Fibroblast of upper back skin (primary cell): Measurements from ENCODE around the gene PHRF1.

ENCODE experiments used
- DNase-seq: peaks from one replicate; pipeline ENCODE4 v3.0.0-alpha.2; 2013

The PHRF1 gene

GRCh38 chr11:557328-558132, 18.7 kb upstream of the PHRF1 start:
- DNase-seq: no peak

GRCh38 chr11:558503-558902, 17.8 kb upstream of the PHRF1 start:
- DNase-seq: no peak

- no peak for DNase-seq
Observed at GRCh38 chr11:559020-559620, 17.1 kb upstream of the PHRF1 start.

GRCh38 chr11:559712-560304, 16.5 kb upstream of the PHRF1 start:
- no peak for DNase-seq

- DNase-seq: peak; percentile 78
Observed at GRCh38 chr11:560305-561147, 15.7 kb upstream of the PHRF1 start, which contains the start of the genes LMNTD2 and RASSF7. Gene LMNTD2, minus strand, starts transcription at chr11:560738. Its CDS starts 22 bp downstream, at chr11:560716. Gene RASSF7, plus strand, starts transcription at chr11:560970. Its CDS starts 799 bp downstream, at chr11:561769.

GRCh38 chr11:561148-562003, 14.9 kb upstream of the PHRF1 start:
- DNase-seq: no peak

GRCh38 chr11:562046-562645, 14.1 kb upstream of the PHRF1 start:
- DNase-seq: no peak

- DNase-seq: no peak
Observed at GRCh38 chr11:563066-563811, 13.0 kb upstream of the PHRF1 start.

- DNase-seq: no peak
Observed at GRCh38 chr11:563812-564578, 12.3 kb upstream of the PHRF1 start.

- no peak for DNase-seq
Observed at GRCh38 chr11:565921-566509, 10.3 kb upstream of the PHRF1 start.

GRCh38 chr11:567011-567628, 9.2 kb upstream of the PHRF1 start:
- DNase-seq: no peak

GRCh38 chr11:567629-568292, 8.5 kb upstream of the PHRF1 start:
- DNase-seq: no peak

GRCh38 chr11:568306-569157, 7.7 kb upstream of the PHRF1 start:
- peak; percentile 94 for DNase-seq

- DNase-seq: no peak
Observed at GRCh38 chr11:569158-569885, 6.9 kb upstream of the PHRF1 start.

- no peak for DNase-seq
Observed at GRCh38 chr11:571802-572185, 4.5 kb upstream of the PHRF1 start.

- no peak for DNase-seq
Observed at GRCh38 chr11:573146-573759, 3.0 kb upstream of the PHRF1 start.
